A673 (cell line): Measurements from ENCODE around the gene TCP11.

Experiments used
- EZH2 ChIP-seq: fragments of 200-600 bp; sonication (generic); IDR thresholded peaks from 2 replicates; pipeline ENCODE4 v1.6.1; 2017; ENCODE audit warnings: borderline replicate concordance, low read depth, mild to moderate bottlenecking, mixed read lengths, antibody characterized with exemption, low read length; ENCODE audit not compliant: poor library complexity, severe bottlenecking
- TF ChIP-seq, protein P1 (sequence below): fragments of 300-800, 200-600 bp; sonication (generic); conservative IDR thresholded peaks from 2 replicates; pipeline ENCODE4 v1.5.1; 2017; ENCODE audit warnings: low read depth, mild to moderate bottlenecking, antibody characterized with exemption, low read length, moderate library complexity, mixed read lengths

DNA sequence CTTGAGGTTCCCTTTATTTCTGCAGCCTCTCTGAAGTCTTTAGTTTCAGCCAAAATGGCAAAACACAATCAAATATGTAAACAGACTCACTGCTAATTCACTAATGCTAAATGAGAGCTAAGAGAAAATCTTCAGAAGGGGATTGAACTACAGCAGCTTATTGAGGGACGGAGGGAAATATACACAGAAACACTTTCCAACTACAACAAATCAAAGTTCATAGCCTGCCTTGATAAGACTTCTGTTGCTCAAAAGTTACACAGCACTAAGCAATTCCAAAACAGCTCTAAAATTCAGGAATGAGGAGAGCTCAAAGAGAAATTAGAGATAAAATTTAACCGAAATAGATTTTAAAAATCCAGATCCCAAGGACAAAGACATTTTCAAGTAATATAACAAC lies 1.7 kb downstream of the TCP11 start:
- TF ChIP-seq, protein P1, sequence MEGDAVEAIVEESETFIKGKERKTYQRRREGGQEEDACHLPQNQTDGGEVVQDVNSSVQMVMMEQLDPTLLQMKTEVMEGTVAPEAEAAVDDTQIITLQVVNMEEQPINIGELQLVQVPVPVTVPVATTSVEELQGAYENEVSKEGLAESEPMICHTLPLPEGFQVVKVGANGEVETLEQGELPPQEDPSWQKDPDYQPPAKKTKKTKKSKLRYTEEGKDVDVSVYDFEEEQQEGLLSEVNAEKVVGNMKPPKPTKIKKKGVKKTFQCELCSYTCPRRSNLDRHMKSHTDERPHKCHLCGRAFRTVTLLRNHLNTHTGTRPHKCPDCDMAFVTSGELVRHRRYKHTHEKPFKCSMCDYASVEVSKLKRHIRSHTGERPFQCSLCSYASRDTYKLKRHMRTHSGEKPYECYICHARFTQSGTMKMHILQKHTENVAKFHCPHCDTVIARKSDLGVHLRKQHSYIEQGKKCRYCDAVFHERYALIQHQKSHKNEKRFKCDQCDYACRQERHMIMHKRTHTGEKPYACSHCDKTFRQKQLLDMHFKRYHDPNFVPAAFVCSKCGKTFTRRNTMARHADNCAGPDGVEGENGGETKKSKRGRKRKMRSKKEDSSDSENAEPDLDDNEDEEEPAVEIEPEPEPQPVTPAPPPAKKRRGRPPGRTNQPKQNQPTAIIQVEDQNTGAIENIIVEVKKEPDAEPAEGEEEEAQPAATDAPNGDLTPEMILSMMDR = no peak
- no peak for TF ChIP-seq EZH2
